SK-N-SH (cell line): Measurements from ENCODE around the gene FBXO33. TPM values are rescaled to one million over a fixed set of nuclear protein-coding genes. Genes with fewer than 3 reads are reported as not detected.

Experiments
- CTCF ChIA-PET: fragments of 300-600, 350-600 bp; formaldehyde crosslinking; extraction: SDS; loops from one replicate; lab custom pipeline; 2021; lab: Yijun Ruan, JAX
- POLR2A ChIA-PET: fragments of 350-600 bp; sonication (Branson Sonifier 250); formaldehyde crosslinking; extraction: SDS; loops from one replicate; lab custom pipeline; 2020; ENCODE audit warnings: antibody characterized with exemption, inconsistent platforms; lab: Yijun Ruan, JAX
- DNase-seq: peaks from one replicate; pipeline ENCODE4 v3.0.0; 2012
- H2AFZ ChIP-seq: fragments of 200-600 bp; sonication (generic); 2 replicates; pipeline ENCODE4 v1.8.1; 2016; ENCODE audit warnings: antibody characterized with exemption, mild to moderate bottlenecking, low read depth
- H3F3A ChIP-seq: fragments of 200-600 bp; sonication (generic); replicated peaks from 2 replicates; pipeline ENCODE3; 2016; ENCODE audit warnings: antibody characterized with exemption, mild to moderate bottlenecking; ENCODE audit not compliant: insufficient read depth
- H3K27ac ChIP-seq, 2 experiments: fragments of 200-500 bp in 1 of 2; fragments of 200-600 bp in 1 of 2; sonication (Bioruptor generic) in 1 of 2; sonication (generic), shearing (Covaris generic) in 1 of 2; 2 replicates each; pipeline versions ENCODE4 v1.5.1 to v1.6.1; 2014 to 2016; ENCODE audit warnings: low read depth in 2 of 2, inconsistent platforms in 1 of 2, low read length in 1 of 2, mild to moderate bottlenecking in 1 of 2, mixed read lengths in 1 of 2
- H3K27me3 ChIP-seq: fragments of 200-600 bp; sonication (generic), shearing (Covaris generic); 2 replicates; pipeline ENCODE4 v1.6.1; 2016; ENCODE audit warnings: mixed run types; ENCODE audit not compliant: insufficient read depth
- H3K36me3 ChIP-seq, 2 experiments: fragments of 200-500 bp in 1 of 2; fragments of 200-600 bp in 1 of 2; sonication (Bioruptor generic) in 1 of 2; sonication (generic) in 1 of 2; replicated peaks in 1 of 2; 2 replicates each; pipeline versions ENCODE3 to v1.5.1; 2014 to 2016; ENCODE audit warnings: low read length in 1 of 2, mild to moderate bottlenecking in 1 of 2; ENCODE audit not compliant: insufficient read depth in 2 of 2, control insufficient read depth in 1 of 2
- H3K4me1 ChIP-seq, 2 experiments: fragments of 200-500 bp in 1 of 2; fragments of 200-600 bp in 1 of 2; sonication (Bioruptor generic) in 1 of 2; sonication (generic), shearing (Covaris generic) in 1 of 2; 2 replicates each; pipeline versions ENCODE4 v1.5.1 to v1.6.1; 2014 to 2016; ENCODE audit warnings: low read depth in 1 of 2, low read length in 1 of 2, mixed run types in 1 of 2; ENCODE audit not compliant: insufficient read depth in 2 of 2, control insufficient read depth in 1 of 2
- H3K4me2 ChIP-seq: fragments of 200-600 bp; sonication (generic), shearing (Covaris generic); 2 replicates; pipeline ENCODE4 v1.6.1; 2017; ENCODE audit warnings: mixed run types
- H3K4me3 ChIP-seq, 2 experiments: fragments of 200-500 bp in 1 of 2; fragments of 200-600 bp in 1 of 2; sonication (Bioruptor generic) in 1 of 2; sonication (generic), shearing (Covaris generic) in 1 of 2; 2 replicates each; pipeline versions ENCODE4 v1.5.1 to v1.8.1; 2014 to 2016; ENCODE audit warnings: low read depth in 2 of 2, inconsistent platforms in 1 of 2, low read length in 1 of 2, mild to moderate bottlenecking in 1 of 2, mixed read lengths in 1 of 2, moderate library complexity in 1 of 2
- H3K79me2 ChIP-seq: fragments of 200-600 bp; sonication (generic); 2 replicates; pipeline ENCODE4 v1.8.1; 2017; ENCODE audit warnings: mild to moderate bottlenecking; ENCODE audit not compliant: insufficient read depth
- H3K9ac ChIP-seq: fragments of 200-600 bp; sonication (generic); 2 replicates; pipeline ENCODE4 v1.6.1; 2017; ENCODE audit warnings: mixed run types
- H3K9me2 ChIP-seq: fragments of 200-600 bp; sonication (generic); 2 replicates; pipeline ENCODE4 v1.6.1; 2017; ENCODE audit warnings: mixed run types
- H3K9me3 ChIP-seq: fragments of 200-600 bp; sonication (generic); 2 replicates; pipeline ENCODE4 v1.6.1; 2017; ENCODE audit warnings: mixed run types, mild to moderate bottlenecking, moderate library complexity
- H4K20me1 ChIP-seq: fragments of 200-600 bp; sonication (generic); 2 replicates; pipeline ENCODE4 v1.6.1; 2017; ENCODE audit warnings: mild to moderate bottlenecking, mixed run types; ENCODE audit not compliant: insufficient read depth
- CHD2 ChIP-seq: fragments of 150-350 bp; IDR thresholded peaks from 2 replicates; pipeline ENCODE4 v1.6.1; 2018; ENCODE audit warnings: low read length; ENCODE audit not compliant: partially characterized antibody
- CTCF ChIP-seq: fragments of 200-600 bp; sonication (generic); IDR thresholded peaks from 2 replicates; pipeline ENCODE4 v1.6.1; 2017; ENCODE audit warnings: antibody characterized with exemption, mild to moderate bottlenecking, moderate library complexity
- EZH2phosphoT487 ChIP-seq: fragments of 200-600 bp; sonication (generic); IDR thresholded peaks from 2 replicates; pipeline ENCODE4 v1.6.1; 2017; ENCODE audit warnings: low read depth, mixed run types, mild to moderate bottlenecking, antibody characterized with exemption, moderate library complexity, borderline replicate concordance
- GABPA ChIP-seq: IDR thresholded peaks from 2 replicates; pipeline ENCODE4 v1.4.0; 2012; ENCODE audit warnings: low read depth, mild to moderate bottlenecking
- GATA2 ChIP-seq: sonication (generic); formaldehyde crosslinking; IDR thresholded peaks from 2 replicates; pipeline ENCODE4 v1.5.0; 2020; ENCODE audit warnings: mild to moderate bottlenecking, missing genetic modification reagents
- JUND ChIP-seq: IDR thresholded peaks from 2 replicates; pipeline ENCODE4 v1.4.0; 2012
- MAX ChIP-seq: IDR thresholded peaks from 2 replicates; pipeline ENCODE4 v1.4.0; 2012; ENCODE audit warnings: low read depth
- MEF2A ChIP-seq: IDR thresholded peaks from 2 replicates; pipeline ENCODE4 v1.4.0; 2012; ENCODE audit warnings: low read depth, borderline replicate concordance
- MXI1 ChIP-seq: IDR thresholded peaks from 2 replicates; pipeline ENCODE4 v1.6.1; 2012; ENCODE audit warnings: mild to moderate bottlenecking, low read depth, low read length, improper control_type of control experiment
- NFIC ChIP-seq: IDR thresholded peaks from 2 replicates; pipeline ENCODE4 v1.4.0; 2012; ENCODE audit warnings: borderline replicate concordance
- NRF1 ChIP-seq: IDR thresholded peaks from 2 replicates; pipeline ENCODE4 v1.6.1; 2012; ENCODE audit warnings: low read depth, mild to moderate bottlenecking, low read length
- POLR2AphosphoS5 ChIP-seq: IDR thresholded peaks from 2 replicates; pipeline ENCODE4 v1.6.1; 2012; ENCODE audit warnings: low read depth, low read length
- RAD21 ChIP-seq: IDR thresholded peaks from 2 replicates; pipeline ENCODE4 v1.6.1; 2012; ENCODE audit warnings: mild to moderate bottlenecking, low read length
- RFX5 ChIP-seq: IDR thresholded peaks from 2 replicates; pipeline ENCODE4 v1.6.1; 2012; ENCODE audit warnings: mild to moderate bottlenecking, improper control_type of control experiment, low read length
- TEAD4 ChIP-seq: IDR thresholded peaks from 2 replicates; pipeline ENCODE4 v1.4.0; 2012; ENCODE audit warnings: mild to moderate bottlenecking, borderline replicate concordance; ENCODE audit not compliant: insufficient read depth
- YY1 ChIP-seq: IDR thresholded peaks from 2 replicates; pipeline ENCODE4 v1.4.0; 2012; ENCODE audit warnings: low read depth, mild to moderate bottlenecking
- ZBTB33 ChIP-seq: IDR thresholded peaks from 2 replicates; pipeline ENCODE4 v1.4.0; 2012; ENCODE audit warnings: low read depth, borderline replicate concordance
- WGBS: methylation state at CpG from one replicate; pipeline ENCODE4 v1.1.6; 2017; ENCODE audit warnings: low lambda C conversion rate; 5-methylcytosine and 5-hydroxymethylcytosine counted together
- polyA plus RNA-seq, 3 experiments: library from polyadenylated mRNA; depleted of rRNA; stranded (reverse); fragments of >200 nt; gene quantifications; 2 replicates each; pipeline ENCODE4 v1.2.3, GENCODE V29; 2012

Gene FBXO33
- polyA plus RNA-seq, 1 of the 3 experiments (the other 2 are of a cell fraction) = 4.2 TPM

GRCh38 chr14:39459795-39460478 is 27.7 kb upstream of the FBXO33 start:
- 0% methylated on average over 1 of the region's 1 CpG for WGBS
- Histone ChIP-seq H3K4me3 (no peak overlapping the region), H3K4me2 (no peak overlapping the region), H3K9ac (no peak overlapping the region), H3K9me2 (no peaks in the 10 kb centered on the region), H2AFZ (no peak overlapping the region), H3K9me3 (no peaks in the 10 kb centered on the region), H3K79me2 (no peaks in the 10 kb centered on the region), H3K27ac (no peak overlapping the region), H4K20me1 (no peaks in the 10 kb centered on the region), H3K27me3 (no peaks in the 10 kb centered on the region), H3K36me3 (no peaks in the 10 kb centered on the region), H3K4me1 (no peaks in the 10 kb centered on the region), H3F3A (no peaks in the 10 kb centered on the region)
- CTCF ChIA-PET = no interaction called here
- POLR2A ChIA-PET = no interaction called here
- no peak for DNase-seq
- no peak for TF ChIP-seq CTCF
- TF ChIP-seq TEAD4 = no peak
- TF ChIP-seq YY1 = no peak
- no peak for TF ChIP-seq CHD2
- no peak for TF ChIP-seq RAD21
- no peak for TF ChIP-seq NRF1
- no peak for TF ChIP-seq ZBTB33
- no peak for TF ChIP-seq GABPA
- TF ChIP-seq GATA2 = no peak
- TF ChIP-seq POLR2AphosphoS5 = no peak
- TF ChIP-seq MEF2A = no peak
- TF ChIP-seq EZH2phosphoT487 = no peak
- no peak for TF ChIP-seq RFX5
- no peak for TF ChIP-seq MAX
- no peak for TF ChIP-seq MXI1
- TF ChIP-seq JUND = no peak
- no peak for TF ChIP-seq NFIC
